IMR-90 (cell line): ENCODE data around the gene B4GALNT3.

Experiments used
- BHLHE40 ChIP-seq: fragments of 150-350 bp; IDR thresholded peaks from 2 replicates; pipeline ENCODE4 v1.6.1; 2016; ENCODE audit warnings: mild to moderate bottlenecking, low read depth, low read length
- CEBPB ChIP-seq: IDR thresholded peaks from 2 replicates; pipeline ENCODE4 v1.6.1; 2012; ENCODE audit warnings: low read depth, low read length, improper control_type of control experiment
- CHD1 ChIP-seq: IDR thresholded peaks from 2 replicates; pipeline ENCODE4 v1.6.1; 2012; ENCODE audit warnings: low read depth, low read length, improper control_type of control experiment
- FOS ChIP-seq: fragments of 150-350 bp; IDR thresholded peaks from 2 replicates; pipeline ENCODE4 v1.6.1; 2016; ENCODE audit warnings: low read depth, low read length
- POLR2A ChIP-seq: IDR thresholded peaks from 2 replicates; pipeline ENCODE4 v1.6.1; 2012; ENCODE audit warnings: mild to moderate bottlenecking, low read depth, low read length
- RAD21 ChIP-seq: IDR thresholded peaks from 2 replicates; pipeline ENCODE4 v1.6.1; 2012; ENCODE audit warnings: low read length, improper control_type of control experiment
- RCOR1 ChIP-seq: IDR thresholded peaks from 2 replicates; pipeline ENCODE4 v1.6.1; 2012; ENCODE audit warnings: mild to moderate bottlenecking, low read length, improper control_type of control experiment; ENCODE audit not compliant: insufficient replicate concordance
- RFX5 ChIP-seq: IDR thresholded peaks from 2 replicates; pipeline ENCODE4 v1.8.0; 2012; ENCODE audit warnings: low read depth, mild to moderate bottlenecking, low read length, moderate library complexity
- SMC3 ChIP-seq: fragments of 150-350 bp; IDR thresholded peaks from 2 replicates; pipeline ENCODE4 v1.6.1; 2016; ENCODE audit warnings: low read depth, mild to moderate bottlenecking, antibody characterized with exemption, low read length, moderate library complexity
- TF ChIP-seq, protein P1 (sequence below): conservative IDR thresholded peaks from 2 replicates; pipeline ENCODE4 v1.5.1; 2012; ENCODE audit warnings: mild to moderate bottlenecking, low read depth, low read length, improper control_type of control experiment

DNA sequence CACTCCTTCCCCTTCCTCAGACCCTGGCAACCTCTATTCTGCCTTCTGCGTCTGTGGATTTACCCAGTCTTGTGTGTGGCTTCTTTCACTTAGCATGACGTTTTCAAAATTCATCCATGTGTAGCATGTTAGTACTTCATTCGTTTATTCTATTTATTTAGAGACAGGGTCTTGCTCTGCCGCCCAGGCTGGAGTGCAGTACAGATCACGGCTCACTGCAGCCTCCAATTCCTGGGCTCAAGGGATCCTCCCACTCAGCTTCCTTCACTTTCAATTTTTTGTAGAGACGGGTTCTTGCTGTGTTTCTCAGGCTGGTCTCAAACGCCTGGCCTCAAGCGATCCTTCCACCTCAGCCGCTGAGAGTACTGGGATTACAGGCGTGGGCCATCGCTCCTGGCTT, 37.0 kb downstream of the B4GALNT3 start:
- no peak for TF ChIP-seq SMC3
- TF ChIP-seq, protein P1, sequence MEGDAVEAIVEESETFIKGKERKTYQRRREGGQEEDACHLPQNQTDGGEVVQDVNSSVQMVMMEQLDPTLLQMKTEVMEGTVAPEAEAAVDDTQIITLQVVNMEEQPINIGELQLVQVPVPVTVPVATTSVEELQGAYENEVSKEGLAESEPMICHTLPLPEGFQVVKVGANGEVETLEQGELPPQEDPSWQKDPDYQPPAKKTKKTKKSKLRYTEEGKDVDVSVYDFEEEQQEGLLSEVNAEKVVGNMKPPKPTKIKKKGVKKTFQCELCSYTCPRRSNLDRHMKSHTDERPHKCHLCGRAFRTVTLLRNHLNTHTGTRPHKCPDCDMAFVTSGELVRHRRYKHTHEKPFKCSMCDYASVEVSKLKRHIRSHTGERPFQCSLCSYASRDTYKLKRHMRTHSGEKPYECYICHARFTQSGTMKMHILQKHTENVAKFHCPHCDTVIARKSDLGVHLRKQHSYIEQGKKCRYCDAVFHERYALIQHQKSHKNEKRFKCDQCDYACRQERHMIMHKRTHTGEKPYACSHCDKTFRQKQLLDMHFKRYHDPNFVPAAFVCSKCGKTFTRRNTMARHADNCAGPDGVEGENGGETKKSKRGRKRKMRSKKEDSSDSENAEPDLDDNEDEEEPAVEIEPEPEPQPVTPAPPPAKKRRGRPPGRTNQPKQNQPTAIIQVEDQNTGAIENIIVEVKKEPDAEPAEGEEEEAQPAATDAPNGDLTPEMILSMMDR, result no peak
- TF ChIP-seq FOS, result no peak
- no peak for TF ChIP-seq POLR2A
- no peak for TF ChIP-seq BHLHE40
- TF ChIP-seq CEBPB, result no peak
- TF ChIP-seq RFX5, result no peak
- no peak for TF ChIP-seq RCOR1
- no peak for TF ChIP-seq CHD1
- TF ChIP-seq RAD21, result no peak
